HG02943 (cell line): ENCODE data around the gene PIM2.
A peak's percentile ranks its signal among the peaks of the same experiment; 100 is the strongest.

Source experiments
- ATAC-seq: cut with Tn5 transposase; IDR thresholded peaks from one replicate; pipeline ENCODE4 v1.9.1; 2021; ENCODE audit warnings: mild to moderate bottlenecking, low read depth, moderate library complexity; ENCODE audit not compliant: unreplicated experiment

The PIM2 gene

DNA sequence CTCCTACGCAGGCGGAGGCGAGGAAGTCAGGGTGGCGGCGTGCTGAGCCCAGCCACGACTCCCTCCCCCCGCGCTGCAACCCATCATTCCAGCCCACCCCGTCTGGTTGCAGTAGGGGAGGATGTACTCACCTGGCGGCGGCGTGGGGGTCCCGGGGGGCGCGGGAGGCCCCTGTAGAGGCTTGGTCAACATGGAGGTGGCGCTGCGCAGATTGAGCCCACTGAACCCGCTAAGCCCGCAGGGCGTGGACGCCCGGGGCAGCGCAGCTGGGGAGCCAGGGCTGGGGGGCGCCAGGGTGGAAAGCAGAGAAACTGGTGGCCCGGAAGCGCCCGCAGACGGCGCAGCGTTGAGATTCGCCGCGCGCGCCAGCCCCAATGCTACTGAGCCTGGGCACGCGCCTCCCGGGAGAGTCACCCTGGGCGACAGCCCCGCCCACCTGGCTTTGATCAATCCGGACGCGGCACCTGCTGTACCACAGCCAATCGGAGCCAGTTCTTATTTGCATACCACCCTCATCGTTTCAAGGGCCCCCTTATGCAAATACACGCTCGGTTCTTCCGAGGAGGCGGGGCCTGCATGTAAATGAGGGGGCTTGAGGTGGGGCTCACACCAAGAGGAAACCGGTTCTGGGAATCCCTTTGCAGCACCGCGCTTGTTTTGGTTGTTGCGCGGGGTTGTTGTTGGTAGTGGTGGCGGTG is at the start of gene PIM2:
PIM2 (minus strand) TSS at position 382 of the 698 bp plus-strand sequence; CDS start at position 192, 190 bp downstream.
- peak; percentile 53 for ATAC-seq

DNA sequence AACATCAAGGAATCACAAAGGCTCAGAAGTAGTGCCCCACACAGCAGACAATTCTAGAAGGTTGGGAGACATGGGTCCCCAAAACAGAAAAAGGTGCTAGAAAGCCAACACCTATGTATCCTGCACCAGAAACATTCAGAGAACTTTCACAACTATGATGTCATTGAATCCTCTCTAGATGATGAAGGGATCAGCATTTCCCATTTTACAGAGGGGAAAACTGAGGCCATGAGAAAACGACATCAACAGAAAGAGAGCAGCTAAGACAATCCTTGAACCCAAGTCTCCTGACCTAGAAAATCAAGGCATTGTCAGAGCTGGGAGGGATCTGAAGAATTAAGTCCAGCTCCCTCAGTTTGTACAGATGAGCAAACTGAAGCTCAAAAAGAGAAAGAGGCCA is 49.6 kb upstream of the PIM2 start:
- no peak for ATAC-seq

GRCh38 chrX:48966796-48967579 is 48.2 kb upstream of the PIM2 start:
- no peak for ATAC-seq

DNA sequence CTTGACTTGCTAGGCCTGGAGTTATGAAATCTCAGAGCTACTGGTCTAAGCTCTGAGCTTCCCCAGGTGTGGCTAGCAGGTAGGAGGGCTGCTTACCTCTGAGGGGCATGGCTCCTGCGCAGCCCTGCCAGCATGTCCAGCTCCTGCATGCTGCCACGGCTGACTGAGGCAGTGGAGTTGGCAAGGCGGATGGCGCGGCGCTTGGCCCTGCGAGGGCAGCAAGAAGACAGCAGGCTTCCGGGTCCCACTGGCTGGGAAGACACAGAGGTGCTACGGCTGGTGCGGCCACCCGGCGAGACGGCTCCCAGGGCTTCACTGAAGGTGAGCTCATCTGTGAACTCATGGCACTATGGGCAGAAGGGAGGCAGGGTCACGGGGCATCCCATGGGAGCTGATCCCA is 47.1 kb upstream of the PIM2 start:
- no peak for ATAC-seq

- no peak for ATAC-seq
Observed at GRCh38 chrX:48961585-48962091, 42.8 kb upstream of the PIM2 start.

DNA sequence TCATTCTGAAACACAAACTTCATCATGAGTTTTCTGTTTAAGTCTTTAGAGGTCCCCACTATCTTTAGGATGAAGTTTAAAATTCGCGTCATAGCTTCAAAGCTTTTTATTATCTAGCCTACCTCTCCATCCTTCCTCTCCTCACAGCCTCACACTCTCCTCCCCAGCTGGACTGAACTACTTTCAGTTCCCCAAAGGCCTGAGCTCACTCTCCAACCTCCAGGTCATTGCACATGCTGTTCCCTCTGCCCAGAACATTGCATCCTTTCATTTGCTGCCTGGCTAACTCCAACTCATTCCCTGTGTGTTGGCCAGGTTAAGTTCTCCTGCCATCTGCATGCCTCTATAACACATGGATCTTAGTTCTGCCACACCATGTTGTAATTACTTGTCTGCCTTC is 41.5 kb upstream of the PIM2 start:
- ATAC-seq: no peak

DNA sequence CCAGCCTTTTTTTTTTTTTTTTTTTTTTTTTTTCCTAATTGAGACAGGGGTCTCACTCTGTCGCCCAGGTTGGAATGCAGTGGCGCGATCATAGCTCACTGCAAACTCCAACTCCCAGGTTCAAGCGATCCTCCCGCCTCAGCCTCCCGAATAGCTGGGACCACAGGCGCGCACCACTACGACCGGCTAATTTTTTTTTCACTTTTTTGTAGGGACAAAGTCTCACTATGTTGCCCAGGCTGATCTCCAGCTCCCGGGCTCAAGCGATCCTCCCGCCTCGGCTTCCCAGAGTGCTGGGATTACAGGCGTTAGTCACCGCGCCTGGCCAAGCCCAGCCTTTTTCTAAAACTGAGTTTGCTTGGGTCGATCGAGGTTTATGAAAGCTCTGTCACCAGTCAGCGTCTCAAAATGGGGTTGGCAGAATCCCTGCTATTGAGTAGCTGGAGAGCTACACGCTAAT is 39.8 kb upstream of the PIM2 start:
- no peak for ATAC-seq

- peak; percentile 76 for ATAC-seq
Observed at GRCh38 chrX:48957827-48958634, 39.2 kb upstream of the PIM2 start.

DNA sequence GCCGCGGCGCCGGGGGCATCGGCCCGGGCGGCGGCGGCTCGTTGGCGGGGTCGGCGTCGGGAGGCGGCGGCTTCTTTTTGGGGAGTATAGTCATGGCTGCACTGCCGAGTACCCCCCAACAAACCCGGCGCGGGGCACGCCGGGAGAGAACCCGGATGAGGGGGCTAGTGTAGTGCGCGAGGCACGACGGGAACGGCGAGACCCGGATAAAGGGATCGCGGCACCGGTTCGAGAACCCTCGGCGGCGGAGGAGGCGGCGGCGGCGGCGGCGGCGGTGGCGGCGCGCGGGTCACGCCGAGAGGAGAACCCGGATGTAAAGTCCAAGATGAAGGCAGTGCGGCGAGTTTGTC is 38.6 kb upstream of the PIM2 start, which contains the start of gene OTUD5:
OTUD5 (minus strand) TSS at position 131 of the 350 bp plus-strand sequence; CDS start at position 94, 37 bp downstream.
- peak; percentile 29 for ATAC-seq

DNA sequence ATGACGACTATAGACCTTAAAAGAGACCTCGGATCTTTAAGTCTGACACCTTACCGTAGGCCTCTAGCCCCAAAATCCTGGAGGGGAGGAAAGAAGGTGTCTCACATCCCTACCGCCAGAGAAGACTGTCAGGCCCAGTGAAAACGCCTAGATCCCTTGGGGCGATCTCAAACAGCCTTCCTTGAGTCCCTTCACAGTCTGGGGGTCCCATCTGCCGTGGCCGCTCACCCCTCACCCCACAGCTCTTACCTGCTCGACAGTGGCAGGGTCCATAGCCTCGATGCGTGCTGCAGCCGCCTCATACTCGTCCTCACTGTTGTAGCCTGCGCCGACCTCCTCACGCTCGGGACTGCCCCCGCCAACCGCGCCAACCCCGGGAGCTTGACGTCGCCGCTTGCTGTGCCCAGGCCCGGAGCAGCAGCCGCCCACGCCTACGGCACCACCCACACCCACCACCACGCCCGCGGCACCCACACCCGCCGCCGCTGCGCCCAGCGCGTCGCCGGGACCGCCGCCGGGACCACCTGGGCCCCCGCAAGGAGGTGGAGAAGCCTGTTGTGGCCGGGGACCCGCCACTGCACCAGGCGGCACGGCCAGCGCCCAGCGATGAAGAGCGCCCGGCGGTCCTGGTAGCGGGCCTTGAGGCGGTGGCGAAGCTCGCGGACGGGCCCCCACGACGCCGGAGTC is 38.0 kb upstream of the PIM2 start:
- ATAC-seq: no peak

DNA sequence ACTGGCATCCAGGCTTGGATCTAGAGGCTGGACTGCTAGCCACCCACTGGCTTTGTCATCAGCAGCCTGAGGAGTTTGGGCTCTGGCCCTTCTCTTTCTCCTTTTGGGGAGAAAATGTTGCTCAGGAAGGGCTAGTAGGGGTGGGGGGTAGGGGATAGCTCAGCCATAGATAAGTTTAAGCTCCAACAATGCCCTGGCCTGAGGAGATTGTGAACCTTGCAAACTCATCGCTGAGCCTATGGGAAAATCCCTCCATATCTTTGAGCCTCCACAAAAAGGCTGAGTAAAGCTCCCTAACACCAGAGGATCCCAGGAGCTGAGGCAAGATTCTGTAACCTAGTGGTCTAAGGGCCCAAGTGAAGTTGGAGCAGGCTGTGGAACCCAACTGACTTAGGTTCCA is 29.8 kb upstream of the PIM2 start:
- ATAC-seq: no peak

DNA sequence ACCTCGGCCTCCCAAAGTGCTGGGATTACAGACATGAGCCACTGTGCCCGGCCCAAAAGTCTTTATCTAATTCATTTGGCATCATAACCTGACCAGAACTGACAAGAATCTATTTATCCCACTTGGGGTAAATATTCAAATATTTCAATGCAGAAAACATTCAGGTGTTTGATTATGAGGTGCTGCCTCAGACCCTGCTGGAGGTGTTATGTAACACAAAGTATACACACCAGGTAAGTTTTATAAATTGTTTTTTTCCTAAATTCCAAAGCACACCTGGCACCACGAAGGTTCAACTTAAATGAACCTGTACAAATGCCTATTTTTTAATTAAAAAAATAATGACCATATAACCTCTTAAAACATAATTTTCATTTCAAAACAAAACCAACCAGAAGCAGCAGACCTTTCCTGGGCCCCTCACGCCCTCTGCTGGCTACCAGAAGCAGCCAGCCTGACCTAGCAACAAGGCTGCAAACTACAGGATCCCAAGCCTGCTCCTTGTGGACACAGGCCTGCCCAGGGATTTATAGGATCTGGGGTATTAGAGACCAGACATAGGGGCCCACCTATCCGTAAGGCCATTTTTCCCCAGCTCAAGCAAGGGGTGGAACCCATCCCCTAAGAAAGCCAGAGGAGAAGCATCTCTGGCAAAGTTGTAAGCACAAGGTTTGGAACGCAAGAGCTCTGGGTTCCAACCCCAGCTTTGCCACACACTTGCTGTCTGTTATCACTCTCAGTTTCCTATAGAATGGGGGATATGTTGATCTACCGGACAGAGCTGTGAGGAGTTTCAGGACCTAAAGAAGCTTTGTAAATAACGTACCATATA is 26.9 kb upstream of the PIM2 start:
- ATAC-seq: no peak

- no peak for ATAC-seq
Observed at GRCh38 chrX:48942895-48943294, 24.1 kb upstream of the PIM2 start.

GRCh38 chrX:48940404-48940955 is 21.7 kb upstream of the PIM2 start:
- no peak for ATAC-seq

- no peak for ATAC-seq
Observed at GRCh38 chrX:48939524-48940228, 20.9 kb upstream of the PIM2 start.

DNA sequence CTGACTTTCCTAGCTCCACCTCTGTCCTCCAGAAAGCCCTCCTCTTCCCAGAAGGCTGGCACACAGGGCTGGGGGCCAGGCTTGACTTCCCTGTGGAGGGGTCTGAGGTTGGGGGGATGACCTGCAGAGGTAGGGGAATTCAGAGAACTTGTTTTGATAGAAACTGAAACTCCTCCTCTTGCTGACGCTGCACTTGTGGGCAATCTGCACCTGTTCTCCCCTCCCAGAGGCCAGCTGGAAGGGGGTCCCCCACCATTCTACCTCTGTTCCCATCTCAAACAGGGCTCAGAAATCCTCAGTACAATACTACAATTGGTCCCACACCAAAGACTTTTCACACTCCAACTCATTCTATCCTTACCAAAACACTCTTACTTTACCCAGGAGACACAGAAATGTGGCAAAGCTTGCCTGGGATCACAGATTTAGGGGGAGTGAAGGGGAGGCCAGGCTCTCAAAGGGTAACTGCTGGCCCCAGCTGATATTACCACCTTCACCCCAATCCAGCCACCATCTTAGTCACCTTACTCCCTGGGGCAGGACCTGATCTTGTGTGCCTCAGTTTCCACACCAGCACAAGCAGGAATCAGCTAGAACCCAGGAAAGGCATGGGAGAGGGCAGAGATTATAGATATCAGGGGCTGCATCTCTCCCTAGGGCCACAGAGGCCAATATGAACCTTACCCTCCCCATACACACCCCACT is 20.0 kb upstream of the PIM2 start:
- peak; percentile 45 for ATAC-seq

DNA sequence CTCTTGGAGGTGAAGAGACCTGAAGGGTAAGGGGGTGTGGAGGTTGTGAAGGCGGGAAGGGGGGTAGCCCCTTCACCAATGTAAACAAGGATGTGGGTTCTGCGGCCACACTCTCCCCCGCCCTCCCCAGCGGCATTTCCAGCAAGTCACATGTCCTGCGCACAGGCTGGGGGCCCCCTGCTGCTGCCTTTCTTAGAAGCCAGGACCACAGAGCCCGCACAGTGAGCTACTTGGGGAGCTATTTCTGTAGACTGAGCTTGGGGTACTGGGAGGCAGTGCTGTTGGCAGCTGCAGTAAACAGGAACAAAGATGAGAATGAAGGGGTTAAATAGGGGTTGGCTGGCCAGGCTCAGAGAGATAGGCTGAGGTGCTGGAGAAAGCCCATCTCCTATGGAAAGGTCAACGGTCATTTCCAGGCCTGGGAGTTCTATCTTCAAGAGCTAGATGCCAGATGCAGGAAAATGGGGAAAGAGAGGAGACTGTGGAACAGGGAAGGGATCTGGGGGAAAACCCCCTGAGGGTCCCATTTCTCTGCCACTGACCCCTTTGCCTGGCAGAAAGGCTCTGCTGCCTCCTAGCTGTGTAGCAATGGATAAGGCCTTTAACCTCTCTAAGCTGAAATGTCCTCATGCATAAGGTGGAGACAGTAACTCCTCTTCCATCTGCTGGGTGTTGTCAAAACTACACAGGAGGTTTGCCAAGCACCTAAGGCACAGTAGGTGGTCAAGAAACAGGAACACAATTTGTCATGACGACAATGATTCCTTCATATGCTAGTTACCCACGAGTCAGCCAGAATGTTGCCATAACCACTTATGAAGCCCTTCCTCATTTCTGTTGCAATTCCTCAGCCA is 18.5 kb upstream of the PIM2 start:
- ATAC-seq: peak; percentile 53
